Measurements from ENCODE around the gene OR9G4. TPM values are rescaled to one million over a fixed set of nuclear protein-coding genes. Genes with fewer than 3 reads are reported as not detected.

OR9G4 gene
- total RNA-seq, 1 experiment from 2014 or later: not detected

GRCh38 chr11:56750190-56750589 lies 1.7 kb upstream of the OR9G4 start:
- no peak overlapping the region for H3K4me3 ChIP-seq (ENCODE audit: low read depth in 2 of 2, low read length in 2 of 2)
- ATAC-seq: no peak
- BruUV-seq (replicated peaks): no TSS peak
- in situ Hi-C loops (cut with HindIII; ENCODE audit: low pct_unique_long_range_greater_than_20kb, low sequenced_read_pairs): no loop called here
- ChIA-PET CTCF (no interaction called here), POLR2A (no interaction called here)
- intact Hi-C loops (cut with micrococcal nuclease; ENCODE audit: unreplicated experiment): no loop called here
- H3K27ac ChIP-seq (ENCODE audit: low read length): no peak overlapping the region
- H3K36me3 ChIP-seq (ENCODE audit: control insufficient read depth, insufficient read depth, low read length): no peaks in the 10 kb centered on the region
- H3K9me3 ChIP-seq (ENCODE audit: control insufficient read depth, insufficient read depth, low read depth, low read length): no peaks in the 10 kb centered on the region; the same call in 1 of the 2 replicates
- no peak for DNase-seq (ENCODE audit: low read depth, low spot score)
- no peaks in the 10 kb centered on the region for H3K27me3 ChIP-seq (ENCODE audit: control insufficient read depth, insufficient read depth, low read length)
- TF ChIP-seq REST (IDR thresholded peaks at IDR 0.05; ENCODE audit: insufficient read depth in 1 of 2, low read depth in 2 of 2, low read length in 1 of 2) (no peak), POLR2AphosphoS5 (IDR thresholded peaks at IDR 0.05; ENCODE audit: low read depth, low read length) (no peak), TCF7L2 (IDR thresholded peaks at IDR 0.05; ENCODE audit: low read depth, low read length) (no peak), SIN3A (IDR thresholded peaks at IDR 0.05; ENCODE audit: borderline replicate concordance, insufficient read depth, low read depth, low read length) (no peak), CTCF (IDR thresholded peaks at IDR 0.05) (no peak)
- H3K4me1 ChIP-seq (ENCODE audit: control insufficient read depth, insufficient read depth, low read length): no peaks in the 10 kb centered on the region

- no peak for TF ChIP-seq SIN3A (IDR thresholded peaks at IDR 0.05; ENCODE audit: borderline replicate concordance, insufficient read depth, low read depth, low read length)
- no peak for TF ChIP-seq TCF7L2 (IDR thresholded peaks at IDR 0.05; ENCODE audit: low read depth, low read length)
- TF ChIP-seq REST (IDR thresholded peaks at IDR 0.05; ENCODE audit: insufficient read depth in 1 of 2, low read depth in 2 of 2, low read length in 1 of 2): no peak
- TF ChIP-seq CTCF (IDR thresholded peaks at IDR 0.05): no peak
- TF ChIP-seq POLR2AphosphoS5 (IDR thresholded peaks at IDR 0.05; ENCODE audit: low read depth, low read length): no peak
- no peaks in the 10 kb centered on the region for H3K4me1 ChIP-seq (ENCODE audit: control insufficient read depth, insufficient read depth, low read length)
- DNase-seq (ENCODE audit: low read depth, low spot score) (no peak), ATAC-seq (no peak)
- in situ Hi-C loops (cut with HindIII; ENCODE audit: low pct_unique_long_range_greater_than_20kb, low sequenced_read_pairs) (no loop called here), intact Hi-C loops (cut with micrococcal nuclease; ENCODE audit: unreplicated experiment) (no loop called here)
- no peaks in the 10 kb centered on the region for H3K27me3 ChIP-seq (ENCODE audit: control insufficient read depth, insufficient read depth, low read length)
- BruUV-seq (replicated peaks): no TSS peak
- H3K9me3 ChIP-seq (ENCODE audit: control insufficient read depth, insufficient read depth, low read depth, low read length): no peaks in the 10 kb centered on the region; the same call in 1 of the 2 replicates
- no peaks in the 10 kb centered on the region for H3K36me3 ChIP-seq (ENCODE audit: control insufficient read depth, insufficient read depth, low read length)
- H3K4me3 ChIP-seq (ENCODE audit: low read depth in 2 of 2, low read length in 2 of 2): no peak overlapping the region
- H3K27ac ChIP-seq (ENCODE audit: low read length): no peak overlapping the region
- ChIA-PET POLR2A (no interaction called here), CTCF (no interaction called here)
Observed at GRCh38 chr11:56740886-56741285, 7.6 kb downstream of the OR9G4 start.
